ENCODE data around the gene MFF. TPM values are rescaled to one million over a fixed set of nuclear protein-coding genes. Genes with fewer than 3 reads are reported as not detected.
"Not testable (repeated sequence)": the region's sequence is repeated elsewhere in the genome, so short reads cannot be mapped to it uniquely, and the experiment has no call there.

MFF gene
- polyA plus RNA-seq, 3 donors from 2014 or later, result 122 to 159 (median 148) TPM

DNA sequence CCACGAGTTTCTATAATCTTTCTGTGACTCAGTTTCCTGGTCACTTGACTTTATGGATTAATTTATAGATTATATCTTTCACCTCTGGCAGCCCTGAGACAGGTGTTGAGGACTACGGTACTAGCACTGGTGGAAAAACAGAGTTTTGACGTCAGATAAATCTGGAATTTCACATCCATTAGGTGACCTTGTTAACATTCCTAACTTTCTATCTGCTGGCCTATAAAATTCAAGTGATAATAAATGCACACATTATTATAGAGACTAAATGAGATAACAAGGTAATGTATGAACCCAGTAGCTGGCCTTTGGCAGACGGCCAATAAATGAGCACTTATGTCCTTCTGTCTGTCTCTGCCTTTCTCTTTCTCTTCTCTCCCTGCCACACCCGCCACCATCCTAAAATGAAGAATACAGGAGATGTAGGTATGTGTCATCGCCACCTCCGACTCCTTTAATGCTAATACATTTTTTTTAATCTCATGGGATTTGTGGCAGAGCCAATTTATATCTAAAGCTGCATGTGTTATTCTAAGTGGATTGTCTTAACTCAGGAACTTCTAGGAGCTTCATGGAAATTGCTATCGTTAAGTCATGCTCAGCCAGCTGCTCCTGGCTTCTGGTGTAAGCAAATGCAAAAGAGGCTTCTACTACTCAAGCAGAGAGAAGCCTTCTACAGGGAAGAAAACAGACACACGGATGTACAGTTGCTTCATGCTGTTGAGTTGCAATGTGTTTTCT is 51.8 kb downstream of the MFF start:
- peaks cover 0 to 18% (median 5%) of the 10 kb centered on the region in 3 donors for H3K27me3 Mint-ChIP-seq (ENCODE audit: low read depth in 3 of 3)
- H3K27ac Mint-ChIP-seq, result no peak overlapping the region
- no peak for DNase-seq
- H3K4me3 Mint-ChIP-seq, result no peak overlapping the region
- H3K9me3 Mint-ChIP-seq, result no peaks in the 10 kb centered on the region
- H3K4me1 Mint-ChIP-seq, result peaks cover 5 to 7% of the 10 kb centered on the region in 2 donors
- H3K36me3 Mint-ChIP-seq, result no peaks in the 10 kb centered on the region

DNA sequence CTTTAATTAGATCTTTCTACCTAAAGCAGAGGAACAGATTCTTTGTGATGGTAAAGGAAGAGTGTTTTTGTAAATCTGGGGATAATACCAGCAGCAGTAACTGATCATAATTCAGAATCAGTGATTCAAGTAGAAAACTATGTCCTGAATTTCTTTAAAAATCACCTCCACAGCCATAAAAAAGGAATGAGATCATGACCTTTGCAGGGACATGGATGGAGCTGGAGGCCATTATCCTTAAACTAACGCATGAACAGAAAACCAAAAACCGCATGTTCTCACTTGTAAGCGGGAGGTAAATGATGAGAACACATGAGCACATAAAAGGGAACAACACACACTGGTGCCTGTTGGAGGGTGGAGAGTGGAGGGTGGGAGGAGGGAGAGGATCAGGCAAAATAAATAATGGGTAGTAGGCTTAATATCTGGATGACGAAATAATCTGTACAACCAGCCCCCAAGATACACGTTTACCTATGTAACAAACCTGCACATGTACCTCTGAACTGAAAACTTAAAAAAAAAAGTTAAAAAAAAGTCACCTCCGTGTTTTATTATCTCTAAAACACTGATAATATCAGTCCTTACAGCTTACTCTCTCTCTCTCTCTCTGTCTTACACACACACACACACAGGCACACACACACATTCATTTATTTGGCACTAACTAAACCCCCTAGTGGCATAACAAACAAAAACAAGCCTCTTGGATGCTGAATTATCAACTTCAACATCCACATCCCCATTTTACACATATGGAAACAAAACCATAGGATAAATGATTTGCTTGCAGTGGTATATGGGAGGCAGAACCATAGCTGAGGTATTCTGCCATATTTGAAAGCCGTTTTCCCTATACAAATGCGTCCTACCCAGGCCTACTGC is 52.7 kb downstream of the MFF start:
- Mint-ChIP-seq H3K9me3 (no peaks in the 10 kb centered on the region), H3K36me3 (no peaks in the 10 kb centered on the region)

DNA sequence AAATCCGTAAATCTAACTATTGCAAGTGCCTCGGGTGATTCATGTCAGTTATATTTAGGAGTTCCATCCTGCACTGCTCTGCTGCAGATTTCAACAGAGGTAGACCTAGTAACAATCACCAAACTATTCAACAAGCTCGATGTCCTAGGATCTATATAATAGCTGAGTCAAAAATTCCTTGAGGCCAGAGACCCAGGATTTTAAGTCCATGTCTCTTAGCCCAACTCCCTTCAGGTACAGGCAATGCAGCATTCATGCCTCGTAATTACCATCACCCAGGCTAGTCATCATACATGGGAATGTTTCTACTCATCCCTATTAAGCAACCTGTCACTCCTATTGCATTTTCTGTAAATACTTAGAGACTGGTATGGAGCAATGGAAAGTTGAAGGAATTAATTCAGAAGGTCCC is 53.3 kb downstream of the MFF start:
- Mint-ChIP-seq H3K36me3 (no peaks in the 10 kb centered on the region), H3K27me3 (ENCODE audit: low read depth in 3 of 3) (peaks cover 0 to 19% (median 8%) of the 10 kb centered on the region in 3 donors), H3K27ac (no peak overlapping the region), H3K4me3 (no peak overlapping the region), H3K9me3 (no peaks in the 10 kb centered on the region), H3K4me1 (peaks cover 2 to 7% of the 10 kb centered on the region in 2 donors)
- no peak for DNase-seq

More for the DNA sequence above, 52.7 kb downstream of the MFF start:
- Mint-ChIP-seq H3K27ac (no peak overlapping the region), H3K27me3 (ENCODE audit: low read depth in 3 of 3) (peaks cover 0 to 23% (median 8%) of the 10 kb centered on the region in 3 donors), H3K4me1 (peaks cover 5 to 7% of the 10 kb centered on the region in 2 donors), H3K4me3 (no peak overlapping the region)
- DNase-seq, result no peak

DNA sequence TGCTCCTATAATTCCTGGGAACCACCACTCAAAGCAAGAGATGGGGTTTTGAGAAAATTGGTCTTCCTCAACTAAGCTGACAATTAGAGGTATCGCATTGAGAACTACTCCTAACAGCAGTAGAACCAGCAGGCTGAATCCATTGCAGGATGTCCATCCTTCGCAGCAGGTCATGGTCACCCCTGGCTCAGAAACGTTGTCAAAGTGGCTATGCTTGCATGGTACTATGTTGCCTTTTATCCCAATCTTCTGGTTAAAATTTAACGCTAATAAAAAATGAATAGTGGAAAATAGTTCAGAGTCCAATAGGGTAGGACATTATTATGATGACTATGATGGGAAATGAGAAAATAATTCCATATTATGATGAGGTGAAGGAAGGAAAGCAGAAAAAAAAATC is 54.0 kb downstream of the MFF start, which contains the start of gene TM4SF20:
Gene TM4SF20 (minus strand): TSS at position 212 of the 400 bp plus-strand sequence. CDS start 38 bp downstream, at position 174.
- no peak for DNase-seq
- Mint-ChIP-seq H3K27ac (no peak within 1 kb of the TSS), H3K4me1 (peaks cover 2 to 7% of the 10 kb centered on the region in 2 donors), H3K36me3 (no peaks in the 10 kb centered on the region), H3K27me3 (ENCODE audit: low read depth in 3 of 3) (peaks cover 0 to 19% (median 8%) of the 10 kb centered on the region in 3 donors), H3K9me3 (no peaks in the 10 kb centered on the region), H3K4me3 (no peak within 1 kb of the TSS)

DNA sequence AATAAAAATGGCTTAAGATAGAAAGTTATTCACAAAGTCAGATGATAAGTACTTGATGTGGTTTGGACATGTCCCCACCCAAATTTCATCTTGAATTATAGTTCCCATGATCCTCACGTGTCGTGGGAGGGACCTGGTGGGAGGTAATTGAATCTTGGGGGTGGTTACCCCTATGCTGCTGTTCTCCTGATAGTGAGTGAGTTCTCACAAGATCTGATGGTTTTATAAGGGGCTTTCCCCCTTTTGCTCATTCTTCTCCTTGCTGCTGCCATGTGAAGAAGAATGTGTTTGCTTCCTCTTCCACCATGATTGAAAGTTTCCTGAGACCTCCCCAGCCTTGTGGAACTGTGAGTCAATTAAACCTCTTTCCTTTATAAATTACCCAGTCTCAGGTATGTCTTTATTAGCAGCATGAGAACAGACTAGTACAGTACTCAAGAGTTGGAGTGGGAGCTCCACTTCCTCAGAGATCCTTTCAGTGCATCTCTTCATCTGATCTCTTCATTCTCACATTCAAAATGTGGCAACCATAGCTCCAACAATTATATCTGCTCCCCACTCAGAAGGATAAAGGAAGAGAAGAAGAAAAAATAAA is 57.3 kb downstream of the MFF start:
- H3K27me3 Mint-ChIP-seq (ENCODE audit: low read depth in 3 of 3), result peaks cover 2 to 19% (median 8%) of the 10 kb centered on the region in 3 donors
- not testable (repeated sequence) for H3K9me3 Mint-ChIP-seq, H3K4me1 Mint-ChIP-seq, DNase-seq, H3K36me3 Mint-ChIP-seq, H3K4me3 Mint-ChIP-seq, H3K27ac Mint-ChIP-seq

DNA sequence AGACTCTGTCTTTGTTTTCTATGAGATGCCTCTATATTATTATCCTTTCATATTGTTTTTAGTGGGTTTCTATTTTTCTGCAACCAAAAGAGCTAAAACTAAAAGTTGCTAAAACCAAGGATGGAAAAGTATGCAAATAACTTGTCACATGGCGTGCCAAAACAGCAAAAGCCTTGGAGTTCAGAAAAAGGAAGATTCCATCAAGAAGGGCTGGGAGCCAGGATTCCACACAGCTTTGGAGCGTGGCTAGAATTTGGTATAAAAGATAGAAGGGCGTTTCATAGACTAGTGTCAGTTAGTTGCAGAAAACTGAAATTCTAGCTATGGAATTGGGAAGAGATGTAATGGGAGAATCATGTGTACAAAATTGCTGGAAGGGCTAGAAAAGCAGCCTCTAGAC is 58.6 kb downstream of the MFF start:
- Mint-ChIP-seq H3K27me3 (ENCODE audit: low read depth in 3 of 3) (peaks cover 2 to 14% (median 6%) of the 10 kb centered on the region in 3 donors), H3K27ac (no peak overlapping the region), H3K36me3 (no peaks in the 10 kb centered on the region), H3K4me1 (no peaks in the 10 kb centered on the region), H3K4me3 (no peak overlapping the region), H3K9me3 (no peaks in the 10 kb centered on the region)
- DNase-seq, result no peak

DNA sequence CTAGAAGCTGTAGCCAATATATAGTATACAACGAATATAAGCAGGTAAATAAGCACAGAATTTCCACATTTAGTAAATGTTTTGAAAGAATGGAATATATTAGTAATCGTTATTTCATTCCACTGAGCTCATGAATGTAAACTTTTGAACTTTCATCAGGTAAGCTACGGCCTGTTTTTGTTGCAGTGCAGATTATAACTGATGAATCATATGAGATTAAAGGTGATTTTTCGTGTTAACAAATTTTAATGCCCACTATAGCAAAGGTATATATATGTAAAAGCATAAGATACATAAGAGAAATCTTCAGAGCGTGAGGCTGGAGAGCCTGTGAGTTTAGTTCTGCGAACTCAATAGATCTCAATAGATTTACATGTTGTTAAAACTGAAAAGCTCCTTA is 61.6 kb downstream of the MFF start:
- Mint-ChIP-seq H3K27me3 (ENCODE audit: low read depth in 3 of 3) (peaks cover 2 to 8% (median 6%) of the 10 kb centered on the region in 3 donors), H3K27ac (no peak overlapping the region), H3K4me3 (no peak overlapping the region), H3K9me3 (no peaks in the 10 kb centered on the region), H3K36me3 (no peaks in the 10 kb centered on the region), H3K4me1 (no peaks in the 10 kb centered on the region)
- DNase-seq, result no peak

DNA sequence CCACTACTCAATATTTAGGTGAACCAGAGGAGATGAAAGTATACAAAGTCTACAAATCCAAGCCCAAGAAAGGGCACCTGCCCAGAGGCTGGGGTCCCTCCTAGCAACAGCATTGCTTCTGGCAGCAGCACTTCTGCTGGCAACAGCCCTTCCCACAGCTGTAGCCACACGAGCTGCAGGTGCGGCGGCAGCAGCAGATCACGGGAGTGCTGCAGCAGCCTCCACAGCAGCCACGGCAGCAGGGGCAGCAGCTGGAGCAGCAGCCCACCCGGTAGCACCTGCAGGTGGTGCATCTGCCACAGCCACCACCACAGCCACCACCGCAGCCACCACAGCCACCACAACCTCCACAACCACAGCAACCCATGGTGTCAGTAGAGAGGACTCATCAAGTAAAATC is 62.5 kb downstream of the MFF start, which contains the start of gene SCYGR1:
Gene SCYGR1 (minus strand): TSS at position 367 of the 400 bp plus-strand sequence. CDS start 0 bp downstream, at position 367.
- DNase-seq; H3K4me3 Mint-ChIP-seq; H3K27me3 Mint-ChIP-seq (ENCODE audit: low read depth in 3 of 3); H3K27ac Mint-ChIP-seq; H3K9me3 Mint-ChIP-seq; H3K36me3 Mint-ChIP-seq; H3K4me1 Mint-ChIP-seq: not testable (repeated sequence)

DNA sequence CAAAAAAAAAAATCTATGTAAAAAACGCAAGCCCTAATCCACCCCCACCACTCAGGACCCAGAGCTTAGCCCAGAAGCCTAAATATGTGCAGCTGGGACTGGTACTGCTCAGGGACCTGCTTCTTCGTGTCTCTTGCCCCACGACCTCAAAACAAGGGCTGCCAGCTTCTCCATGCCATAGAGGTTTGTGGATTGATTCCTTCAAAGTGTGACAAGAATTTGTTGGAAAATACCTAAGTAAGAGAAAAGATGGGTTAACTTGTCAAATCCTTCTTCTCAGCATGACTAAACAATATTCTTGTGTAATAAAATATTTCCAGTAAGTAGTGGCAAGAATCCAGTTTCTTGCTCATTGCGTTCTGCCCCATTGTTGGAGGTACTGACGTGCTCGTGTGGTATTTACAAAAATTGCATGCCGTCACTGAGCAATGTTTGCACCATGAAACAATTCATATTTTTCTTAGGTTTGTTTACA is 63.5 kb downstream of the MFF start:
- no peak overlapping the region for H3K27ac Mint-ChIP-seq
- DNase-seq, result no peak
- peaks cover 1 to 2% (median 2%) of the 10 kb centered on the region in 3 donors for H3K27me3 Mint-ChIP-seq (ENCODE audit: low read depth in 3 of 3)
- no peaks in the 10 kb centered on the region for H3K9me3 Mint-ChIP-seq
- H3K4me1 Mint-ChIP-seq, result no peaks in the 10 kb centered on the region
- H3K36me3 Mint-ChIP-seq, result no peaks in the 10 kb centered on the region
- no peak overlapping the region for H3K4me3 Mint-ChIP-seq

DNA sequence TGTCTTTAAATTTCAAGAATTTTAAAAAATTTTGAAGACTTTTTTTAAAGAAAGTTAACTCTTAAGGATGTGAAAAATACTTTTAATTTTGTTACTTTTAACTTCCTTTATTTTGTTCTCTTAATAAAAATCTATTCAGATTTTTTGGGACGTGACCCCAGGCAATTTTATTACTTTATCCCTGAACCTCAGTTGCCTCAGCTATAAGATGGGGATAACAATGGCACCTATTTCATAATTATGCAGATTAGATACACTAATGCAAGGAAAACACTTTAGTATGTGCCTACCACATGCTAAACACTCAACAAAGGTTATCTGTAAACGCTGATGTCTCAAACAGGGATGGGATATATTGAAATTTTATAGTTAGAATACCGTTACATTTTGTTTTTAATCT is 64.2 kb downstream of the MFF start:
- H3K27me3 Mint-ChIP-seq (ENCODE audit: low read depth in 3 of 3), result peaks cover 1 to 2% (median 2%) of the 10 kb centered on the region in 3 donors
- H3K9me3 Mint-ChIP-seq, result no peaks in the 10 kb centered on the region
- no peaks in the 10 kb centered on the region for H3K4me1 Mint-ChIP-seq
- no peak for DNase-seq
- no peaks in the 10 kb centered on the region for H3K36me3 Mint-ChIP-seq
- no peak overlapping the region for H3K27ac Mint-ChIP-seq
- no peak overlapping the region for H3K4me3 Mint-ChIP-seq

DNA sequence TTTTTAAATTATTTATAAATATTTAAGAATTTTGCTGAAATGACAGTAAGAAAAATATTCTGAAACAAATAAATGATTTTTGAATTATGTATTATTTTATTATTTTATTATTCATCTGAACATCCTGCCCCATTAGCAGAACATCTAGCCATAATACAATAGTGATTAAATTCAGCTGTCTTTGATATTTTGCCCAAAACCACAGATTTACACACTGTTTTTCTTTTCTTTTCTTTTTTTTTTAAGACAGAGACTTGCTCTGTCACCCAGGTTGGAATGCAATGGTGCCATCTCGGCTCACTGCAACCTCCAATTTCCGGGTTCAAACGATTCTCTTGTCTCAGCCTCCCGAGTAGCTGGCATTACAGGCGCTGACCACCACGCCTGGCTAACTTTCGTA is 64.6 kb downstream of the MFF start:
- no peaks in the 10 kb centered on the region for H3K4me1 Mint-ChIP-seq
- no peak for DNase-seq
- H3K4me3 Mint-ChIP-seq, result no peak overlapping the region
- H3K27me3 Mint-ChIP-seq (ENCODE audit: low read depth in 3 of 3), result peaks cover 1 to 2% (median 2%) of the 10 kb centered on the region in 3 donors
- H3K36me3 Mint-ChIP-seq, result no peaks in the 10 kb centered on the region
- H3K27ac Mint-ChIP-seq, result no peak overlapping the region
- no peaks in the 10 kb centered on the region for H3K9me3 Mint-ChIP-seq

DNA sequence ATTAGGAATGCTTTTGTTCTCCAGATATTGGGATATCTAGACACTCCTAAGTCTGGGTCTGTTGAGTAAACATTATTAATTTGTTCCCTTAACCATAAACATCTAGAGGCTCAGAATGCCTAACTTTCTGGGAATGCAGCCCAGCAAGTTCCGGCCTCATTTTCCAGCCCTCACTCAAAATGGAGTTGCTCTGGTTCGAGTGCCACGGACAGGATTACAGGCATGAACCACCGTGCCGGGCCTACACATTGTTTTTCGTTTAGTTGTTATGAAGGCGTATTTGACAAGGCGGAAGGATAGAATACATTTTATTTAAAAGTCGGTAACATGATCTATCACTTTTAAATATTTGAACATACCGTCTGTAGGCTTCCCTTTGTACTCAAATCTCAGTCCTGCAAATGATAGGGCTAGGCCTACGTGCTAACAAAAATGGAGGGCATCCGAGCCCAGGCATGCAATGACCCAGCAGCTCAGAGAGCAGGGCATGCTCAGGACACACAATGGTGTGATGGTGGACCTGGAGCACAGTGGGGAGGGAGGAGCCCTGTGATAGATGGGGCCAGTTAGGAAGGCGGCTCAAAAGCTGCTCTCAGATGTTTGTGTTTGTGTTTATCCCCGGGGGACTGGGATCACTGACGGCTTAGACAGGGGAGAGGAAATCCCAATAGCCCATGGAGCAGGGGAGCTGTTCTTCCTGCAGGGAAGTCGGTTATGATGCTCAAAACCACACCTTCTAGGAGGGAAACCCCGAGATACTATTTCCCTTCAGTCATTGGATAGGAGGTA is 65.6 kb downstream of the MFF start:
- H3K9me3 Mint-ChIP-seq, result no peaks in the 10 kb centered on the region
- no peak overlapping the region for H3K27ac Mint-ChIP-seq
- no peak for DNase-seq
- H3K36me3 Mint-ChIP-seq, result no peaks in the 10 kb centered on the region
- H3K4me3 Mint-ChIP-seq, result no peak overlapping the region
- peaks cover 1 to 2% (median 2%) of the 10 kb centered on the region in 3 donors for H3K27me3 Mint-ChIP-seq (ENCODE audit: low read depth in 3 of 3)
- H3K4me1 Mint-ChIP-seq, result no peaks in the 10 kb centered on the region

DNA sequence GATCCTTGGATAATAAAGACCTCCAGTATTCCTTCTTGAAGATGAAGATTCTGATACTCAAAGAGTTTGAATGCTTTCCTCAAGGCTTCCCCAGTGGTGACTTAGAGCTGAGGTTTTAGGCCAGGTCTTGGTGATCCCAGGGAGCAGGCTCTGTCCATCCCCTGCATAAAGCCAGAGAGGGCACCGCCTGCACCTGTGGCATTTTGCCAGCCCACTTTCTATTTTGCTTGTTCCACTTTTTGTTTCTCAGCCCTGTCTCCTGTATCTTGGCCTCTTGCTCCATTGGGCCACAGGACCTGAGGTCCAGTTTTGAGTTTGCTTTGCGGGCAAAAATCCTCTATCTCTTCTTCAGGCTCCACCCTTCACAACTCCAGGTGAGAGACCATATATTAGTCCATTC is 69.3 kb downstream of the MFF start:
- Mint-ChIP-seq H3K27me3 (ENCODE audit: low read depth in 3 of 3) (peaks cover 0 to 4% (median 1%) of the 10 kb centered on the region in 3 donors), H3K4me1 (no peaks in the 10 kb centered on the region), H3K27ac (no peak overlapping the region), H3K9me3 (no peaks in the 10 kb centered on the region), H3K36me3 (no peaks in the 10 kb centered on the region), H3K4me3 (no peak overlapping the region)
- no peak for DNase-seq
